GM21526 (cell line): ENCODE data around the gene FBXL13.
A peak's percentile ranks its signal among the peaks of the same experiment; 100 is the strongest.
"Not testable (repeated sequence)": the region's sequence is repeated elsewhere in the genome, so short reads cannot be mapped to it uniquely, and the experiment has no call there.

Source experiments
- ATAC-seq: cut with Tn5 transposase; IDR thresholded peaks from one replicate; pipeline ENCODE4 v1.9.1; 2021; ENCODE audit warnings: moderate library complexity; ENCODE audit not compliant: unreplicated experiment, low FRiP score

Gene FBXL13

GRCh38 chr7:102874166-102874829, 200.3 kb downstream of the FBXL13 start:
- ATAC-seq = peak; percentile 94

GRCh38 chr7:102873470-102874165, 201.0 kb downstream of the FBXL13 start:
- ATAC-seq = peak; percentile 18

- no peak for ATAC-seq
These were observed 202.1 kb downstream of the FBXL13 start for GRCh38 chr7:102872460-102872859.

DNA sequence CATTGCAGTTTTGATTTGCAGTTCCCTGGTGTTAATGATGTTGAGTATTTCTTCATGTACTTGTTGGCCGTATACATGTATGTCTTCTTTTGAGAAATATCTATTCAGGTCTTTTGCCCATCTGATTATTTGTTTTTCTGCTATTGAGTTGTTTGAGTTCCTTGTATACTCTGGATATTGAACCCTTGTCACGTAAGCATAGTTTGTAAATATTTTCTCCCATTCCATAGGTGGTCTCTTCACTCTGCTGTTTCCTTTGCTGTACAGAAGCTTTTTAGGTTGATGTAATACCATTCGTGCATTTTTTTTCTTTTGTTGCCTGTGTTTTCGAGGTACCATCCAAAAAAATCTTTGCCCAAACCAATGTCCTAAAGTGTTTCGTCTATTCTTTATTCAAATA, 205.4 kb downstream of the FBXL13 start:
- ATAC-seq = no peak

DNA sequence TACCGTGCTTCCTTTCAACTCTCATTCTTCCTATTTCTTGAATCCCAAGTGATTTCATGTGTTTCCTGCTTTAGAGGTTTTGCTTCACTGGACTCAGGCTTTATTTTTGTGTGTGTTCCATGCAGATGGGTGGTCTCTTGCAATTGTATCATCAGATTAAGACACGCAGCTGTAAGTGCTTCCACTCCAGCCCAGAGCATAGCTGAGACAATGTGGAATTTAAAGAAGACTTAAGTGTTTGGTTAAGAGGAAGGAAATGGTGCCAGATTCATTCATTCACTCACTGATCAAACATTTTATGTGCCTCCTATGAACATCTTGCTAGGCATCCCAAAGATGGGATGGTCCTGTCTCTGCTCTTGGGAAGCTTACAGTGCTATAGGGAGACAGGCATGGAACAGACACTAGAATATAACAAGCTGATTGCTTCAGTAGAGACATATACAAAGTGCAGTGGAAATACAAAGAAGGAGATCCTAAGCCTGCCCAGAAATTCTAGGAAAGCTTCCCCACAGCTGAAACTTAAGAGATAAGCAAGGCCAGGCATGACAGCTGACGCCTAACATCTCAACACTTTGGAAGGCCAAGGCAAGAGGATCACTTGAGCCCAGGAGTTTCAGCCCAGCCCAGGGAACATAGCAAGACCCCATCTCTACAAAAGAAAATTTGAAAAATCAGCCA, 207.9 kb downstream of the FBXL13 start:
- ATAC-seq = no peak

DNA sequence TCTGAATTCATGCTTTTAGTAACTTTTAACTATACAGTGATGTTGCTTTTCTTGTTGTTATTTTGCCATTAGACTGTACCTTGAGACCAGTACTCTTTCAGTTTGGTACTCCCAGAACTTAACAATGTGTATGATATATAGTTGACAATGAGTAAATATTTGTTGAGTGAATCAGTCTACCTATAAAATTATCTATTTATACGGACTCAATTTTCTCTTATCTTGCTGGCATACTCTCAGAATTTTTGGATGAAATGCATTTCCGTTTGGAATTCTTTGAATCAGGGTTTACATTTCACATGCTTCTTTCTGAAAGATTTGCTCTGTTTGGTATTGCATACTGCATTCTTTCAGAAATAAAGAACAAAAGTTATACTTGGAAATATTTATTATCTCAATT, 209.6 kb downstream of the FBXL13 start:
- ATAC-seq = no peak

DNA sequence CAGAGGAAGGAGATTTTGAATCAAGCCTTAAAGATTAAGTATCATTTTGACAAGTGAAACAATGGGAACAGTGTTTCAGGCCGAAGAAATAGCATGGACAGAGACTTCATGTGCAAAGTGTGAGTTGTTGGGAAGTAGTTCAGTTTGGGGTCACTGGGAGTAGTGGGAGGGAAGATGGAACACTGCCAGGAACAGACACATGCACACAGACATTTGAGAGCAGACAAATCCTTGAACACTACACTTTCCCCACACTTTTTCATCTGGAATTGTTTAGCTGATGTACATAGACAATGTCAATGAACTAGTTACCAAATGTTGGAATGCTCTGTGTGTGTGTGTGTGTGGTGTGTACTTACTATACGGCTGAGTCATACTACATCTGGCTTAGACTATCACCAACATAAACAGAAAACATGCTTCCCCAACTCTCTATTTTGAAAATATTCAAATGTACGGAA, 214.2 kb downstream of the FBXL13 start:
- ATAC-seq = no peak

DNA sequence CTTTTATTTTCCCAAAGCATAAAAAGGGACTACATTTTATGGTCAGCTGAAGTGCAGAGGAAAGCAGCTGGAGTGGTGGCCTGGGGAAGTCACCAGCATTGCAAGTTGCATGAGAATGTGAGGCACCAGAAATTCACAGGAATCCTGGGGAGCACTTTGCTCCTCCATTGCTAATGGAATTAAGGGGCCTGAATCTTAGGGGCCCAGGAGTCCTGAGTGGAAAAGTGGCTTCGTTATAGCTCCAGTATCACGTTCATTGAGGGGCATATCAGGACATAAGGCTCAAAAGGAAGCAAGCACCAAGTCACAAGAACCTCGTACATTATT, 214.8 kb downstream of the FBXL13 start:
- ATAC-seq = no peak

GRCh38 chr7:102859084-102859798, 215.4 kb downstream of the FBXL13 start:
- no peak for ATAC-seq

DNA sequence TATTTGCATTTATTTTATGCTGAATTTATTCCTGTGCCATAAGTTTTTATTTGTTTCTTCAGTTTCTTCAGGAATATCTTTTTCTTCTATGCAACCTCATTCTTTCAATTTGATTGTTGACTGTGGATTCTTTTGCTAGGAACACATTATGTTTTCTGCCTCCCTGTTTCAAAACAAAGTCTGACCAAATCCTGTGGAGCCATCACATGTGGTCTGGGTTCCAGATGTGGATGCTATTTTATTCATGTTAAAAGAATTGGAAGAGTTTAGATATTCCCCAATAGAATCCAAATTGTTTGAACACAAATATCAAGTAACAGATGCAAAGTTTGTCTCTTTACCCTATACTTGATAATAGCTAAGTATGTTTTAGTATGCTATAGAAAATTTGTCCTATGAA, 218.6 kb downstream of the FBXL13 start:
- ATAC-seq = no peak

DNA sequence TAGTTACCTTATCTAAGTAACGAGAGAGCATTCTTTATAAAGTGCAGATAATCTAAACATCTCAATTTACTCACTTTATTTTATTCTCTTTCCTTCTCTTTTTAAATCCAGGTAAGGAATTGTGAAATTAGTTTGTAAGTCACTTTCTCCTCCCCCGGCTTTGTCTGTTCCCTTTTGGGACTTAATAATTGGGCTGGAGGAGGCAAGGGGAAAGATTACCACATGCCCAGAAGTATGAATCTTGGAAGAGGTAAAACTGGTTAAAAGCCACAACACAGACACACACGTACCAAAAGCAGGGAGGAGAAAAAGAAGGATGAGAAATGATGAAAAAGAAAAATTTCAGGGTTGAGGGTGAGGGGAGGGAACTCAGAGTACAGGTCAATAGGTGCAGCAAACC, 225.1 kb downstream of the FBXL13 start:
- no peak for ATAC-seq

DNA sequence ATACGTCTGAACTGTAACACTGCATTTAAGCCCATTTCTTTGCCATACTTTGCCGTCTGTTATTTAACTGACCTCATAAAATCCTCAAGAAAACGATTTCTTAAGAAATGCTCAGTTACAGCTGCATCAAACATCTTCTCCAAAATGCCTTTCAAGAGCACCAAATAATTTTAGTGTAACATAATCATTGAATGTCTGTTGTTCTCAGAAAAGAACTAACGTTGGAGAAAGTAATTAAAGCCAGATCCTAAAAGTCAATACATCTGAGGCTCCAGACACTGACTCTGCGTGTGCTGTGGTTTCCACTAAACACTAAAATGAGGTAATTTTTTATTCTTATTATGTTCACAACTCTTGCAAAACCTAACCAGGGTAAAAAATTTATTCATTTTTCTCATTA, 225.5 kb downstream of the FBXL13 start:
- no peak for ATAC-seq

- ATAC-seq = no peak
These were observed 229.2 kb downstream of the FBXL13 start for GRCh38 chr7:102845346-102845745.

GRCh38 chr7:102843850-102844249, 230.7 kb downstream of the FBXL13 start:
- no peak for ATAC-seq

GRCh38 chr7:102842284-102842683, 232.3 kb downstream of the FBXL13 start:
- ATAC-seq = no peak

- no peak for ATAC-seq
These were observed 233.3 kb downstream of the FBXL13 start for GRCh38 chr7:102841290-102841689.

DNA sequence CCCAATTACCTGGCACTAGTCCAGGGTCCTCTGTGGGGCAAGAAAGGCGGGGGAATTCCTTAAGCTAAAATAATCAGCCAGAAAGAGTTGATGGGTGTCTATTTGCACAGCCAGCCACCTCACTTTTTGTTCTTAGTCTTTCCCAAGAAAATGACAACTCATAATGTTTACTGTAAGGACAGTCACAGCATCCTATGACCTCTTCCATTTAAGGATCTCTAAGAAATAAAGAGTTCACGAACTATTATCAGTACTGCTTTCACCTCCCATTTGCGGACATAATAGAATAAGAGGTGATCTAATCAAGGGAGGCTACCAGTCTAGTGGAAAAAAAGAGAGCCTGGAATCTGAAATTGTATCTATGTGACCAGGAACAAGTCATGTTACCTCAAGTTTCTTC, 234.2 kb downstream of the FBXL13 start:
- no peak for ATAC-seq

DNA sequence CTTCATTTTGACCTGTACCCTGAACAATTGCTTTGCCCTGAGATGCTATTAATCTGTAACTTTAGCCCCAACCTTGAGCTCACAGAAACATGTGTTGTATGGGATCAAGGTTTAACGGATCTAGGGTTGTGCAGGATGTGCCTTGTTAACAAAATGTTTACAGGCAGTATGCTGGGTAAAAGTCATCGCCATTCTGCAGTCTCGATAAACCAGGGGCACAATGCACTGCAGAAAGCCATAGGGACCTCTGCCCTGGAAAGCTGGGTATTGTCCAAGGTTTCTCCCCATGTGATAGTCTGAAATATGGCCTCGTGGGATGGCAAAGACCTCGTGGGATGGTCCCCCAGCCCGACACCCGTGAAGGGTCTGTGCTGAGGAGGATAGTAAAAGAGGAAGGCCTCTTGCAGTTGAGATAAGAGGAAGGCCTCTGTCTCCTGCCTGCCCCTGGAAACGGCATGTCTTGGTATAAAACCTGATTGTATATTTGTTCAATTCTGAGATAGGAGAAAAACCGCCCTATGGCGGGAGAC, 236.0 kb downstream of the FBXL13 start:
- ATAC-seq = not testable (repeated sequence)

DNA sequence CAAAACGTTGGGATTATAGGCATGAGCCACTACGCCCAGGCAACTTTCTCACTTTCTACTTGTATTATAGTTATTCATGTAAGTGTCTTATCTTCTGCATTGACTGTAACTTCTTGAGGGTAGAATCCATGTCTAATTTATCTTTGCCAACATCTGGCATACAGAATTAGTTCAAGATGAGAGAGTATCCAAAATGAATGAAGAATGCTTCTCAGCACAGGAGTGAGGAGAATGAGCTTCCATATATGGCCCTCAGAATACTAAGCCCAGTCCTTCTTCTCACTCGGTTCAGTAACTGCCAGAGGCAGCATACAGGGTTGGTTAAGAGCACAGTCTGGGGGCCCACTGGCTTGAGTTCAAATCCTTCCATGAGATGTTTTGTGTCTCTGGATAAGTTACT, 236.8 kb downstream of the FBXL13 start:
- no peak for ATAC-seq

GRCh38 chr7:102836977-102837376, 237.6 kb downstream of the FBXL13 start:
- ATAC-seq = no peak
